Measurements from ENCODE around the gene CDH9.

The CDH9 gene

GRCh38 chr5:27087747-27088146 lies 49.4 kb upstream of the CDH9 start (continued):
- TF ChIP-seq ZBTB10 (tag by site-specific recombination; IDR thresholded peaks at IDR 0.05) (no peak), ZNF132 (tag by site-specific recombination; IDR thresholded peaks at IDR 0.05; ENCODE audit: borderline replicate concordance) (no peak), ZNF585B (tag by site-specific recombination; IDR thresholded peaks at IDR 0.05) (no peak)

- Histone ChIP-seq H3K4me3 (ENCODE audit: low read depth, low read length) (no peak overlapping the region), H3K9me3 (ENCODE audit: control insufficient read depth, insufficient read depth, low read depth, low read length) (no peaks in the 10 kb centered on the region; the same call in 1 of the 2 replicates), H3K27ac (ENCODE audit: extremely low read depth, low read depth, low read length) (no peak overlapping the region), H3K4me1 (ENCODE audit: control insufficient read depth, insufficient read depth, low read length) (no peaks in the 10 kb centered on the region), H3K36me3 (ENCODE audit: control insufficient read depth in 2 of 2, insufficient read depth in 1 of 2, low read length in 2 of 2) (no peaks in the 10 kb centered on the region)
- POLR2A ChIA-PET, result no interaction called here
- TF ChIP-seq ZNF169 (tag by site-specific recombination; IDR thresholded peaks at IDR 0.05) (no peak), FEZF1 (tag by site-specific recombination; IDR thresholded peaks at IDR 0.05) (no peak), ZSCAN23 (tag by site-specific recombination; IDR thresholded peaks at IDR 0.05) (no peak), CTCF (tag by site-specific recombination; IDR thresholded peaks at IDR 0.05) (no peak), ZEB2 (tag by site-specific recombination; IDR thresholded peaks at IDR 0.05) (no peak), ZNF335 (tag by site-specific recombination; conservative IDR thresholded peaks at IDR 0.05) (no peak), MZF1 (tag by site-specific recombination; IDR thresholded peaks at IDR 0.05; ENCODE audit: borderline replicate concordance) (no peak), ZNF24 (tag by site-specific recombination; IDR thresholded peaks at IDR 0.05) (no peak), ZNF211 (tag by site-specific recombination; IDR thresholded peaks at IDR 0.05; ENCODE audit: low read depth) (no peak)
- CTCF ChIA-PET, result no interaction called here
These were observed 45.3 kb upstream of the CDH9 start for GRCh38 chr5:27083449-27084415.

- Histone ChIP-seq H3K4me3 (ENCODE audit: low read depth, low read length) (no peak overlapping the region), H3K27ac (ENCODE audit: extremely low read depth, low read depth, low read length) (no peak overlapping the region), H3K4me1 (ENCODE audit: control insufficient read depth, insufficient read depth, low read length) (no peaks in the 10 kb centered on the region), H3K36me3 (ENCODE audit: control insufficient read depth in 2 of 2, insufficient read depth in 1 of 2, low read length in 2 of 2) (no peaks in the 10 kb centered on the region), H3K9me3 (ENCODE audit: control insufficient read depth, insufficient read depth, low read depth, low read length) (no peaks in the 10 kb centered on the region; the same call in 1 of the 2 replicates)
- ChIA-PET CTCF (interaction anchor here (1.0 kb wide), 1 partner anchor 11 kb away, joined by 6 read pairs; no protein-coding TSS in a partner anchor), POLR2A (no interaction called here)
- TF ChIP-seq ZNF391 (tag by site-specific recombination; IDR thresholded peaks at IDR 0.05; ENCODE audit: borderline replicate concordance, low read depth), result no peak
- no peak for TF ChIP-seq ZNF23 (tag by site-specific recombination; IDR thresholded peaks at IDR 0.05; ENCODE audit: borderline replicate concordance)
- no peak for TF ChIP-seq ZNF600 (tag by site-specific recombination; IDR thresholded peaks at IDR 0.05)
- TF ChIP-seq GLIS2 (tag by site-specific recombination; IDR thresholded peaks at IDR 0.05), result no peak
- TF ChIP-seq PRDM10 (tag by site-specific recombination; IDR thresholded peaks at IDR 0.05), result no peak
- TF ChIP-seq KLF17 (tag by site-specific recombination; IDR thresholded peaks at IDR 0.05), result no peak
These were observed 41.8 kb upstream of the CDH9 start for GRCh38 chr5:27080147-27080546.

Measured in HEK293 (cell line).